Measurements from ENCODE around the gene NECTIN4.

NECTIN4 gene

DNA sequence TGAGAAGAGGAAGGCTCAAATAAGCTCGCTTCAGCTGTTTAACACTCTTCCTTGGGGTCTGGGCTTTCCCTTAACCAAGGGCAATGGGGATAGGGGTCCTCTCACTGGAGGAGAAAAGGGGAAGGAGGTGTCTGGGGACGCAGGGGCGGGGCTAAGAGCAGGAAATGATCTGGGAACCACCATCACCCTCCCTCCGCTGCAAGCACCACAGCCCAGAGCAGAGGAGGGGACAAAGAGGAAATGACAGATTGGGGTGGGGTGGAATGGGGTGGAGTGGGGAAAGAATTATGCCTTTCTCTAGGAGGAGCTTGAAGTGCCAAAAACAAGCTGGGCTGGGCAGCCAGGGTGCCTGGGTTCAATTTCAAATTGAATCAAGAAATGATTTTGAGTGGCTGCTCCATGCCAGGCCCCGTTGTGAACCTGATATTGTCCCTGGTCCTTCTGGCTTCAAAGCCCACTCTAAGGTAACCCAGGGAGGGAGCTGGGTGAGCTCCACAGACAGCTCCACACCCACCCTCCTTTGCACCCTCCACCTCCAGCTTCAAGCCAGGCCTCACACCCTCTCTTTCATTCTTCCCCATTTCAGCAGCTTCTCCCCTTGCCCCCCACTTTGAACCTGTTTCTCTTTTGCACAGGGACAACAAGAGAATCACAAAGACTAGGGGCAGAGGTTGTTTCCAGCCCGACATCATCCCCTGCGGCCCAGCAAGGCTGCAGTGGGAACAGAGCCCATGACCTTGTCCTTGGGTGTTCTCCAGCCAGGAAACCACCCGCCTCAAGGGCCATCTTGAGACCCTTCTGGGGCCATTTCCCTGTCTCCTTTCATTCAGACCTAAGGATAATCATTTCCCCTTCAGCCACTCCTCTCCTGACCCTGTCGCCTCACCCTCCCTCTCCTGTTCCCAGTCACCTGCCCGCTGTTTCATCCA lies 20.8 kb downstream of the NECTIN4 start:
- TF ChIP-seq FOXM1 (IDR thresholded peaks at IDR 0.05; ENCODE audit: borderline replicate concordance, low read depth), result no peak
- TF ChIP-seq NFIC (IDR thresholded peaks at IDR 0.05), result no peak
- TF ChIP-seq, protein P1, sequence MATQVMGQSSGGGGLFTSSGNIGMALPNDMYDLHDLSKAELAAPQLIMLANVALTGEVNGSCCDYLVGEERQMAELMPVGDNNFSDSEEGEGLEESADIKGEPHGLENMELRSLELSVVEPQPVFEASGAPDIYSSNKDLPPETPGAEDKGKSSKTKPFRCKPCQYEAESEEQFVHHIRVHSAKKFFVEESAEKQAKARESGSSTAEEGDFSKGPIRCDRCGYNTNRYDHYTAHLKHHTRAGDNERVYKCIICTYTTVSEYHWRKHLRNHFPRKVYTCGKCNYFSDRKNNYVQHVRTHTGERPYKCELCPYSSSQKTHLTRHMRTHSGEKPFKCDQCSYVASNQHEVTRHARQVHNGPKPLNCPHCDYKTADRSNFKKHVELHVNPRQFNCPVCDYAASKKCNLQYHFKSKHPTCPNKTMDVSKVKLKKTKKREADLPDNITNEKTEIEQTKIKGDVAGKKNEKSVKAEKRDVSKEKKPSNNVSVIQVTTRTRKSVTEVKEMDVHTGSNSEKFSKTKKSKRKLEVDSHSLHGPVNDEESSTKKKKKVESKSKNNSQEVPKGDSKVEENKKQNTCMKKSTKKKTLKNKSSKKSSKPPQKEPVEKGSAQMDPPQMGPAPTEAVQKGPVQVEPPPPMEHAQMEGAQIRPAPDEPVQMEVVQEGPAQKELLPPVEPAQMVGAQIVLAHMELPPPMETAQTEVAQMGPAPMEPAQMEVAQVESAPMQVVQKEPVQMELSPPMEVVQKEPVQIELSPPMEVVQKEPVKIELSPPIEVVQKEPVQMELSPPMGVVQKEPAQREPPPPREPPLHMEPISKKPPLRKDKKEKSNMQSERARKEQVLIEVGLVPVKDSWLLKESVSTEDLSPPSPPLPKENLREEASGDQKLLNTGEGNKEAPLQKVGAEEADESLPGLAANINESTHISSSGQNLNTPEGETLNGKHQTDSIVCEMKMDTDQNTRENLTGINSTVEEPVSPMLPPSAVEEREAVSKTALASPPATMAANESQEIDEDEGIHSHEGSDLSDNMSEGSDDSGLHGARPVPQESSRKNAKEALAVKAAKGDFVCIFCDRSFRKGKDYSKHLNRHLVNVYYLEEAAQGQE (IDR thresholded peaks at IDR 0.05; ENCODE audit: low read depth), result no peak
- TF ChIP-seq, protein P2, sequence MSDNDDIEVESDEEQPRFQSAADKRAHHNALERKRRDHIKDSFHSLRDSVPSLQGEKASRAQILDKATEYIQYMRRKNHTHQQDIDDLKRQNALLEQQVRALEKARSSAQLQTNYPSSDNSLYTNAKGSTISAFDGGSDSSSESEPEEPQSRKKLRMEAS (IDR thresholded peaks at IDR 0.05), result no peak
- TF ChIP-seq, protein P3, sequence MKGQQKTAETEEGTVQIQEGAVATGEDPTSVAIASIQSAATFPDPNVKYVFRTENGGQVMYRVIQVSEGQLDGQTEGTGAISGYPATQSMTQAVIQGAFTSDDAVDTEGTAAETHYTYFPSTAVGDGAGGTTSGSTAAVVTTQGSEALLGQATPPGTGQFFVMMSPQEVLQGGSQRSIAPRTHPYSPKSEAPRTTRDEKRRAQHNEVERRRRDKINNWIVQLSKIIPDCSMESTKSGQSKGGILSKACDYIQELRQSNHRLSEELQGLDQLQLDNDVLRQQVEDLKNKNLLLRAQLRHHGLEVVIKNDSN (IDR thresholded peaks at IDR 0.05), result no peak
- TF ChIP-seq TEAD4 (IDR thresholded peaks at IDR 0.05), result no peak
- no peak for TF ChIP-seq RAD21 (IDR thresholded peaks at IDR 0.05; ENCODE audit: low read depth)
- TF ChIP-seq EP300 (IDR thresholded peaks at IDR 0.05; ENCODE audit: borderline replicate concordance), result no peak
- no peak for TF ChIP-seq TAF1 (IDR thresholded peaks at IDR 0.05; ENCODE audit: low read depth)
- no peak for TF ChIP-seq ZBTB7A (IDR thresholded peaks at IDR 0.05; ENCODE audit: low read depth)

DNA sequence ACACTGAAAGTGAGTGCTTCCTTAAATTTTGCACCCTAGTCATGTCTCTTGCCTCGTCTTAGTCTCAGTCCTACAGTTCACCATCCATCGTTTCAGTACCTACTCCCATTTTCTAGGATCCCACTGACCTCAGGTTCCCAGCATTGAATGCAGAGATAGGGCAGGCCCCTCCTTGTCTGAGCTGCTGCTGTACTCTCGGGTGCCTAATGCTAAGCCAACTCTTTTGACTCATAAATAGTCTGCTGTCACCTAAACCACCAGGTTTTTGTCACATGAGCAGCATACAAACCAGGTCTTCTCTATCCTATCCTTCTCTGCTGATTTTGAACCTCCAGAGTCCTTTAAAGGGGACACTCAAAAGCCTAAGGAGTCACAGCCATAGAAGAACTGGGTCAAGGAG lies 22.7 kb downstream of the NECTIN4 start:
- TF ChIP-seq ZBTB7A (IDR thresholded peaks at IDR 0.05; ENCODE audit: low read depth) (no peak), YY1 (IDR thresholded peaks at IDR 0.05; ENCODE audit: low read depth) (no peak), TEAD4 (IDR thresholded peaks at IDR 0.05) (no peak), EGR1 (IDR thresholded peaks at IDR 0.05) (no peak), TCF12 (IDR thresholded peaks at IDR 0.05; ENCODE audit: low read depth) (no peak), TAF1 (IDR thresholded peaks at IDR 0.05; ENCODE audit: low read depth) (no peak), RAD21 (IDR thresholded peaks at IDR 0.05; ENCODE audit: low read depth) (no peak), CEBPB (IDR thresholded peaks at IDR 0.05) (no peak), FOXM1 (IDR thresholded peaks at IDR 0.05; ENCODE audit: borderline replicate concordance, low read depth) (no peak), CREB1 (IDR thresholded peaks at IDR 0.05; ENCODE audit: low read depth) (no peak), NFIC (IDR thresholded peaks at IDR 0.05) (no peak)
- TF ChIP-seq, protein P3 (IDR thresholded peaks at IDR 0.05), result no peak
- TF ChIP-seq, protein P2 (IDR thresholded peaks at IDR 0.05), result no peak
- TF ChIP-seq, protein P1 (IDR thresholded peaks at IDR 0.05; ENCODE audit: low read depth), result no peak

DNA sequence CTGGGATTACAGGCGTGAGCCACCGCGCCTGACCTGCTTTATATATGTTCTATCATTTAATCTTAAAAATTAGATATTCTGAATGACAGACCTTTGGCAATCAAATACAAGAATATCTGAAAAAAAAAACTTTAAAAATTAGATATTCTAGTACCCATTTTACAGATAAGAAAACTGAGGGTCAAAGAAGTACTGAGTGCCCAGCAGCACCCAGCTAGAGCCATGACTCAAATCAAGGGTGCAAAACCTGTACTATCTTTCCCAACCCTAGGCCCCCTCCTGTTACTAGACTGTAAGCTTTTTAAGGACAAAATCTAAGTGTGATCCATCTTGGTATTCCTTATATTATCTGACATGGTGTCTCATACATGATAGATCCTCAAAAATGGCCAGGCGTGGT lies 27.9 kb downstream of the NECTIN4 start:
- TF ChIP-seq ZBTB7A (IDR thresholded peaks at IDR 0.05; ENCODE audit: low read depth), result no peak
- TF ChIP-seq TEAD4 (IDR thresholded peaks at IDR 0.05), result no peak
- TF ChIP-seq, protein P2 (IDR thresholded peaks at IDR 0.05), result no peak
- TF ChIP-seq, protein P3 (IDR thresholded peaks at IDR 0.05), result no peak
- no peak for TF ChIP-seq TAF1 (IDR thresholded peaks at IDR 0.05; ENCODE audit: low read depth)
- no peak for TF ChIP-seq TCF12 (IDR thresholded peaks at IDR 0.05; ENCODE audit: low read depth)
- TF ChIP-seq, protein P1 (IDR thresholded peaks at IDR 0.05; ENCODE audit: low read depth), result no peak
- no peak for TF ChIP-seq YY1 (IDR thresholded peaks at IDR 0.05; ENCODE audit: low read depth)
- no peak for TF ChIP-seq NFIC (IDR thresholded peaks at IDR 0.05)
- TF ChIP-seq FOXM1 (IDR thresholded peaks at IDR 0.05; ENCODE audit: borderline replicate concordance, low read depth), result no peak
- TF ChIP-seq CEBPB (IDR thresholded peaks at IDR 0.05), result no peak
- TF ChIP-seq RAD21 (IDR thresholded peaks at IDR 0.05; ENCODE audit: low read depth), result no peak
- no peak for TF ChIP-seq EGR1 (IDR thresholded peaks at IDR 0.05)
- no peak for TF ChIP-seq EP300 (IDR thresholded peaks at IDR 0.05; ENCODE audit: borderline replicate concordance)
- TF ChIP-seq CREB1 (IDR thresholded peaks at IDR 0.05; ENCODE audit: low read depth), result no peak
